Heart left ventricle (tissue), 16 donors: ENCODE results near the gene DUSP22. TPM values are rescaled to one million over a fixed set of nuclear protein-coding genes. Genes with fewer than 3 reads are reported as not detected.

Source experiments
- ATAC-seq, 4 donors: fragments of 200-7000 bp; cut with Tn5 transposase; one replicate each; pipeline ENCODE4 v1.9.1; 2020 to 2022; ENCODE audit warnings: moderate library complexity in 4 of 4, mild to moderate bottlenecking in 3 of 4, moderate number of reproducible peaks in 1 of 4
- DNase-seq, 5 donors: peaks; one replicate each; pipeline ENCODE4 v3.0.0-alpha.2; 2020
- H3K27ac ChIP-seq, 12 donors: fragments of 200-600 bp; sonication (generic) in 4 of 12; one replicate each; pipeline versions ENCODE4 v1.5.0 to v1.8.0; 2016 to 2022; ENCODE audit warnings: mild to moderate bottlenecking in 2 of 12
- H3K27me3 ChIP-seq, 9 donors: fragments of 200-600 bp; sonication (generic) in 2 of 9; one replicate each; pipeline versions ENCODE4 v1.5.1 to v1.8.0; 2016 to 2022; ENCODE audit warnings: mild to moderate bottlenecking in 3 of 9
- H3K36me3 ChIP-seq, 9 donors: fragments of 200-600 bp; sonication (generic) in 2 of 9; one replicate each; pipeline versions ENCODE4 v1.5.0 to v1.8.0; 2018 to 2022; ENCODE audit warnings: mild to moderate bottlenecking in 2 of 9
- H3K4me1 ChIP-seq, 12 donors: fragments of 200-600 bp; sonication (generic) in 4 of 12; one replicate each; pipeline versions ENCODE4 v1.5.0 to v1.8.0; 2016 to 2022; ENCODE audit warnings: mild to moderate bottlenecking in 3 of 12
- H3K4me3 ChIP-seq, 12 donors: fragments of 200-600 bp; sonication (generic) in 4 of 12; one replicate each; pipeline versions ENCODE4 v1.5.0 to v1.8.0; 2017 to 2022; ENCODE audit warnings: mild to moderate bottlenecking in 9 of 12, moderate library complexity in 4 of 12
- H3K9me3 ChIP-seq, 12 donors: fragments of 200-600 bp; sonication (generic) in 4 of 12; one replicate each; pipeline versions ENCODE4 v1.5.0 to v1.8.0; 2016 to 2022; ENCODE audit warnings: mild to moderate bottlenecking in 1 of 12
- CTCF ChIP-seq, 12 donors: fragments of 200-600 bp; sonication (generic) in 4 of 12; IDR thresholded peaks; one replicate each; pipeline versions ENCODE4 v1.5.0 to v1.8.0; 2018 to 2022; ENCODE audit warnings: antibody characterized with exemption in 12 of 12, mild to moderate bottlenecking in 5 of 12
- POLR2A ChIP-seq, 2 donors: fragments of 450-650 bp; IDR thresholded peaks; one replicate each; pipeline ENCODE4 v1.6.1; 2017; ENCODE audit warnings: antibody characterized with exemption in 2 of 2, mild to moderate bottlenecking in 2 of 2, moderate library complexity in 2 of 2
- WGBS, 4 donors: extraction: QIAGEN DNeasy Blood & Tissue Kit in 2 of 4; methylation state at CpG; one replicate each; pipeline versions ENCODE4 v1.1.5 to v1.1.7; 2013 to 2018; 5-methylcytosine and 5-hydroxymethylcytosine counted together
- intact Hi-C, 10 donors: fragments of 100-400 bp; cut with DNase I; formaldehyde crosslinking; loops; one replicate each; pipeline versions ENCODE4 v1.11.1 to v1.14.2; 2022
- polyA plus RNA-seq, 2 donors: library from polyadenylated mRNA; stranded (reverse); fragments of 200-250 nt; gene quantifications; one replicate each; pipeline ENCODE4 v1.2.3, GENCODE V29; 2013
- total RNA-seq, 9 donors: library from RNA; depleted of rRNA in 2 of 9; stranded (reverse); fragments of >200 nt in 2 of 9; fragmentation: NEBNext Ultra II Directional in 3 of 9; extraction: Animal tissue kit (Norgen Biotek cat#: 25700) in 3 of 9; gene quantifications; one replicate each; pipeline versions ENCODE4 v1.1.0 to v1.2.4, GENCODE V29; 2016 to 2023
- donor health status: ischemic (EF 13 %, LVEDD 7.1; RV severe dilation, severe dysfunction).
- donor health status: healthy with polysubstance abuse.
- donor health status: DM: no; HTN: yes; CAD: no.
- donor health status: DM: no; HTN: no; CAD: no.
- donor health status: ischemic (EF 25% LVEDD 6.9; RV normal size, moderate dysfunction).
- donor health status: ischemic (EF 25% LVEDD 5.7; RV mildly dilated, moderate dysfunction).
- donor health status: healthy.
- donor health status: DM: yes; HTN: yes; CAD: no.
- donor health status: ischemic (EF 35%, LVEDD 5.7; RV mildly dilated, moderate dysfunction).
- donor health status: nonischemic (EF 11% LVEDD 7.7; RV severe dilation, severe dysfunction).
- donor health status: DM: yes; HTN: yes; CAD: no.
- donor health status: PGD.
- donor health status: ischemic (EF 29% LVEDD 5.4; RV normal size, mild dysfunction).
- donor health status: nonischemic (EF 23%, LVEDD 6.1; RV moderate dilation, normal function).

Gene DUSP22
- total and polyA plus RNA-seq, 11 donors = 33.4 to 79.9 (median 48.2) TPM

- H3K9me3 ChIP-seq = no peaks in the 10 kb centered on the region
- H3K36me3 ChIP-seq = no peaks in the 10 kb centered on the region
- peaks cover 0 to 84% (median 29%) of the 10 kb centered on the region in 9 donors for H3K27me3 ChIP-seq
- intact Hi-C loops = loop anchor here in 1 of 10 donors (10.0 kb wide), 1 partner anchor 178 kb away; no protein-coding TSS in a partner anchor
- no peak overlapping the region for H3K4me3 ChIP-seq
- no peaks in the 10 kb centered on the region for H3K4me1 ChIP-seq
- ATAC-seq = no peak
- 75 to 84% (median 79%) methylated on average over 14 to 22 of the region's 22 CpGs for WGBS, 4 donors
- TF ChIP-seq POLR2A (IDR thresholded peaks at IDR 0.05) = no peak
- no peak for TF ChIP-seq CTCF (IDR thresholded peaks at IDR 0.05)
- no peak overlapping the region for H3K27ac ChIP-seq
- DNase-seq = peak in 1 of 5 donors; percentile 18
These were observed 90.9 kb downstream of the DUSP22 start for GRCh38 chr6:382883-383810.

DNA sequence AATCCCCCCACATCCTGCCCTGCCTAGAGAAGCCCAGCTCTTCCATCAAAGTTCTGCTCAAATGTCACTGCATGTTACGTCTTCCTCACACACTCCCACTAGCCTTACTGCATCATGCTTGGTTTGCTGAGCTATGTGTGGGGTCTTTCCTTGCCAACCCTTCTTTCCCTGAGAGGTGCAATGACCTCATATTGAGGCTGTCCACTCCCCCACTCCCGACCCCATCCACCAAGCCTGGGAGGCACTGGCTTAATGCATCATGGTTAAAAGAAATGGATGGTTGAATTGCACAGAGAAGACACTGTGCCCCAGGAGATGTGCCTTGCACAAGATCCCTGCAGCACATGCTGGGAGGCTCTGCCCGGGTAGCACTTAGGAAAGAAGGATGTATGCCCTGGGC lies 91.6 kb downstream of the DUSP22 start:
- no peak for TF ChIP-seq POLR2A (IDR thresholded peaks at IDR 0.05)
- no peak for TF ChIP-seq CTCF (IDR thresholded peaks at IDR 0.05)
- intact Hi-C loops = loop anchor here in 1 of 10 donors (10.0 kb wide), 1 partner anchor 179 kb away; no protein-coding TSS in a partner anchor
- no peaks in the 10 kb centered on the region for H3K4me1 ChIP-seq
- no peak for DNase-seq
- no peak for ATAC-seq
- H3K27me3 ChIP-seq = peaks cover 0 to 85% (median 28%) of the 10 kb centered on the region in 9 donors
- H3K27ac ChIP-seq = no peak overlapping the region
- 67 to 76% (median 69%) methylated on average over 3 of the region's 3 CpGs for WGBS, 4 donors
- H3K4me3 ChIP-seq = no peak overlapping the region
- no peaks in the 10 kb centered on the region for H3K36me3 ChIP-seq
- H3K9me3 ChIP-seq = no peaks in the 10 kb centered on the region

DNA sequence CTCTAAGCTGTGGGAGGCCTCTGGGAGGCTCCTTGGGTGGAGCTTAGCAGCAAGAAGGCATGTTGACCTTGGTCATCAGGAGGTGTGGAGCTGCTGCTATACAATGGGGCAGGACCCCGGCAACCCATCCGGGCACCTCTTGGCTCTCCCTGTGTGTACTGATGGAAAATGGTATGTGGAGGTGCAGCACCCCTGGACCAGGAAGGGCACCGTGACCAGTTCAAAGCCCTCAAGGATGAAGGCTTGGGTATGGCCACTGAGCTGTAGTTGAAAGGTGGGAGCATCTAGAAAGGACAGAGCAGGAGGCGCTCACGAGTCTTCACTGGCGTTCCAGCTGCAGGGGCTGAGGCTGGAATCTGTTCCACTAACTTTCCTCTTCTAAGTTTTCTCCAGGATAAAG lies 92.6 kb downstream of the DUSP22 start:
- ATAC-seq (no peak), DNase-seq (no peak)
- Histone ChIP-seq H3K4me1 (no peaks in the 10 kb centered on the region), H3K9me3 (no peaks in the 10 kb centered on the region), H3K36me3 (no peaks in the 10 kb centered on the region), H3K27me3 (peaks cover 0 to 87% (median 30%) of the 10 kb centered on the region in 9 donors), H3K27ac (no peak overlapping the region), H3K4me3 (no peak overlapping the region)
- intact Hi-C loops = loop anchor here in 1 of 10 donors (10.0 kb wide), 1 partner anchor 180 kb away; no protein-coding TSS in a partner anchor
- 87 to 92% (median 92%) methylated on average over 6 of the region's 6 CpGs for WGBS, 4 donors
- TF ChIP-seq CTCF (IDR thresholded peaks at IDR 0.05) (no peak), POLR2A (IDR thresholded peaks at IDR 0.05) (no peak)

- ATAC-seq (no peak), DNase-seq (no peak)
- Histone ChIP-seq H3K9me3 (no peaks in the 10 kb centered on the region), H3K27ac (no peak overlapping the region), H3K36me3 (no peaks in the 10 kb centered on the region), H3K4me3 (no peak overlapping the region), H3K27me3 (peaks cover 0 to 87% (median 30%) of the 10 kb centered on the region in 9 donors), H3K4me1 (peaks cover 0 to under 1% (median 0%) of the 10 kb centered on the region in 12 donors)
- TF ChIP-seq POLR2A (IDR thresholded peaks at IDR 0.05) = no peak
- 86 to 89% (median 87%) methylated on average over 9 to 10 of the region's 10 CpGs for WGBS, 4 donors
- intact Hi-C loops = loop anchor here in 1 of 10 donors (10.0 kb wide), 1 partner anchor 181 kb away; no protein-coding TSS in a partner anchor
These were observed 93.3 kb downstream of the DUSP22 start for GRCh38 chr6:385614-386013.
